ENCODE data around the gene SAMD4A. TPM values are rescaled to one million over a fixed set of nuclear protein-coding genes. Genes with fewer than 3 reads are reported as not detected.

SAMD4A gene
- total RNA-seq, 2 experiments from 2014 or later = 0.06 to 1.0 TPM

DNA sequence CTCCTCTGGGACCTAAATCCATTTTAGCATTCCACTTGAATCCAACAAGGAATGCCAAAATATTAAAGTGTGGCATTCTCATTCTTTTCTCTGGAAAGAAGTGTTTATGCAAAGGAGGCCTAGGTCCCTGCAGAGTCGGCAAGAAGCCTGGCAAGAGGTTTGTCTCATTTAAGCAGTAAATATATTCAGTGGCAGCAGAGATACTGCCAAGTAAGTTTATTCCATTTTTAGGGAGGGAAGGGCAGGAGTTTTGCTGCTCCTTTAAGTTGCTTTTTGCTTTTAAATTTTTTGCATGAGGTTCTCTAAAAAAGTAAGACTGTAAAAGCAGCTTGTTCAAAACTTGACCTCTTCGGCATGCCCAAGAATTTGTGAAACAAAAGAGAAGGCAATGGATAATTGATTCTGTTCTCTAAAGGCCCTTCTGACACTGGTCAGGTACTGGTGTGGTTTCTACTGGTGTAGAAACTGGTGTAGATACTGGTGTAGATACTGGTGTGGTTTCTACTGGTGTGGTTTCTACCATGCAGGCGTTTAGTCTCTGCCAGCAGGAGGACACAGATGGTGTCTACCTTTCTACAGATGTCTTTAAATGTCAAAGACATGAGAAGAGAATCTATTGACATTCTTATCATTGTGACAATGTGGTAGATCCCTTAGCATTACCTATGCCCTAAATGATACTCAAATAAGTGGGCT is 107.3 kb downstream of the SAMD4A start:
- no peak for TF ChIP-seq EZH2phosphoT487 (IDR thresholded peaks at IDR 0.05; ENCODE audit: borderline replicate concordance, low read depth, low read length)
- TF ChIP-seq CTCF (conservative IDR thresholded peaks at IDR 0.05; ENCODE audit: low read length) = no peak
- Histone ChIP-seq H4K20me1 (ENCODE audit: insufficient read depth, low read length) (no peaks in the 10 kb centered on the region), H3K9me3 (ENCODE audit: low read length) (no peaks in the 10 kb centered on the region), H3K9me2 (ENCODE audit: insufficient read depth, low read length) (no peaks in the 10 kb centered on the region), H3K27ac (ENCODE audit: low read depth, low read length, poor library complexity, severe bottlenecking) (no peak overlapping the region), H3K4me1 (ENCODE audit: insufficient read depth, low read length, poor library complexity, severe bottlenecking) (no peaks in the 10 kb centered on the region), H3K4me2 (ENCODE audit: low read length) (no peak overlapping the region), H2AFZ (ENCODE audit: low read length) (no peak overlapping the region), H3K4me3 (ENCODE audit: low read depth, low read length, poor library complexity, severe bottlenecking) (no peak overlapping the region), H3K79me2 (ENCODE audit: insufficient read depth, low read depth, low read length) (no peaks in the 10 kb centered on the region), H3K36me3 (ENCODE audit: insufficient read depth, low read length) (no peaks in the 10 kb centered on the region)
- ChIA-PET CTCF (ENCODE audit: unreplicated experiment) (no interaction called here), POLR2A (interaction anchor here (0.9 kb wide), 1 partner anchor 52 kb away, joined by 3 read pairs; no protein-coding TSS in a partner anchor)
- intact Hi-C loops (cut with micrococcal nuclease; ENCODE audit: unreplicated experiment) = no loop called here
- DNase-seq (ENCODE audit: low spot score) = no peak
- BruUV-seq (replicated peaks) = no TSS peak

GRCh38 chr14:54675236-54676128 is 108.6 kb downstream of the SAMD4A start:
- POLR2A ChIA-PET = interaction anchor here (0.6 to 0.7 kb wide), 2 partner anchors 118 to 189 kb away, joined by 3 to 4 read pairs; no protein-coding TSS in a partner anchor
- intact Hi-C loops (cut with micrococcal nuclease; ENCODE audit: unreplicated experiment) = no loop called here
- H3K4me2 ChIP-seq (ENCODE audit: low read length) = no peak overlapping the region

More at GRCh38 chr14:54675236-54676128, 108.6 kb downstream of the SAMD4A start:
- Histone ChIP-seq H3K4me3 (ENCODE audit: low read depth, low read length, poor library complexity, severe bottlenecking) (no peak overlapping the region), H3K36me3 (ENCODE audit: insufficient read depth, low read length) (no peaks in the 10 kb centered on the region), H3K9me2 (ENCODE audit: insufficient read depth, low read length) (no peaks in the 10 kb centered on the region), H3K27ac (ENCODE audit: low read depth, low read length, poor library complexity, severe bottlenecking) (no peak overlapping the region), H3K4me1 (ENCODE audit: insufficient read depth, low read length, poor library complexity, severe bottlenecking) (no peaks in the 10 kb centered on the region), H3K9me3 (ENCODE audit: low read length) (no peaks in the 10 kb centered on the region), H2AFZ (ENCODE audit: low read length) (no peak overlapping the region), H4K20me1 (ENCODE audit: insufficient read depth, low read length) (no peaks in the 10 kb centered on the region), H3K79me2 (ENCODE audit: insufficient read depth, low read depth, low read length) (no peaks in the 10 kb centered on the region)
- CTCF ChIA-PET (ENCODE audit: unreplicated experiment) = interaction anchor here (1.1 kb wide), 1 partner anchor 16 kb away, joined by 3 read pairs; no protein-coding TSS in a partner anchor
- no TSS peak for BruUV-seq (replicated peaks)
- DNase-seq (ENCODE audit: low spot score) = no peak
- no peak for TF ChIP-seq CTCF (conservative IDR thresholded peaks at IDR 0.05; ENCODE audit: low read length)
